GM23248 (cell line): Measurements from ENCODE around the gene NKX2-3.

Experiments
- EZH2 ChIP-seq: fragments of 200-600 bp; sonication (generic); IDR thresholded peaks from 2 replicates; pipeline ENCODE4 v1.6.1; 2018; ENCODE audit warnings: antibody characterized with exemption, mild to moderate bottlenecking; ENCODE audit not compliant: insufficient read depth, poor library complexity, severe bottlenecking
- EZH2phosphoT487 ChIP-seq: fragments of 200-600 bp; sonication (generic); IDR thresholded peaks from 2 replicates; pipeline ENCODE4 v1.6.1; 2018; ENCODE audit warnings: antibody characterized with exemption, moderate library complexity, mild to moderate bottlenecking, low read depth; ENCODE audit not compliant: insufficient read depth

DNA sequence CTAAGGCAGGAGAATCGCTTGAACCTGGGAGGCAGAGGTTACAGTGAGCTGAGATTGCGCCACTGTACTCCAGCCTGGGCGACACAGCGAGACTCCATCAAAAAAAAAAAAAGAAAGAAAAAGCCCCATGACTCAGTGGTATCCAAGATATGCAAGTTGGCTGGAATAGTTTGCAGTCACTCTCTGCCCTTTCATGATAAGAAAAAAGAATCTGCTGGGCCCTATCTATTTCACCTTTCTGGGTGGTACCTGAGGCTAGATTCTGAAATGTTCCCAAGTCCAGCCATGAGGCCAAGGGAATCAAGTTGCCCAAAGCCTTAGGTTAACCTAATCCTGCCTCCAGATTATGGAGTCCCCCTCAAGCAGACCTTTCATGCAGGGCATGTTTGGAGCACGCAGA, 24.3 kb downstream of the NKX2-3 start:
- no peak for TF ChIP-seq EZH2
- no peak for TF ChIP-seq EZH2phosphoT487
